HepG2 (cell line): ENCODE results near the gene CDK11A. TPM values are rescaled to one million over a fixed set of nuclear protein-coding genes. Genes with fewer than 3 reads are reported as not detected.

Experiments used
- ATAC-seq: fragments of 200-7000 bp; cut with Tn5 transposase; 3 replicates; pipeline ENCODE4 v1.9.1; 2020; ENCODE audit warnings: mild to moderate bottlenecking, moderate library complexity
- BruUV-seq: library from RNA; stranded (reverse); fragments of 400-500 nt; replicated peaks from 2 replicates; lab custom pipeline; 2021; lab: Mats Ljungman, UMichigan
- CTCF ChIA-PET: fragments of 300-600 bp; formaldehyde crosslinking; extraction: SDS; loops from one replicate; lab custom pipeline; 2021; ENCODE audit warnings: low total read pairs, inconsistent platforms, low intra/inter-chr PET ratio; lab: Yijun Ruan, JAX
- POLR2A ChIA-PET: fragments of 350-600 bp; sonication (Branson Sonifier 250); formaldehyde crosslinking; loops from one replicate; lab custom pipeline; 2020; ENCODE audit warnings: antibody characterized with exemption, inconsistent platforms; lab: Yijun Ruan, JAX
- DNase-seq: peaks from one replicate; pipeline ENCODE4 v3.0.0-alpha.2; 2015; ENCODE audit warnings: low spot score
- FAIRE-seq: peaks from 3 replicates; lab custom pipeline; 2011; peaks lifted over from hg19 to GRCh38; lab: Jason Lieb, UNC
- H2AFZ ChIP-seq: one replicate; pipeline ENCODE4 v1.6.1; 2011; ENCODE audit warnings: low read length, inconsistent platforms
- H3K27ac ChIP-seq: fragments of 300-600 bp; 3 replicates; pipeline ENCODE4 v1.8.0; 2011; ENCODE audit warnings: mixed run types, mild to moderate bottlenecking, mixed read lengths, low read length, inconsistent platforms; ENCODE audit not compliant: insufficient read depth; ENCODE audit errors: extremely low read length
- H3K27me3 ChIP-seq, 2 experiments: fragments of 200-600 bp in 1 of 2; 2 replicates in 1 of 2; 3 replicates in 1 of 2; pipeline versions ENCODE4 v1.6.0 to v1.8.0; 2011; ENCODE audit warnings: low read length in 2 of 2, mild to moderate bottlenecking in 2 of 2, moderate library complexity in 2 of 2, inconsistent platforms in 1 of 2; ENCODE audit not compliant: insufficient read depth in 2 of 2, control insufficient read depth in 1 of 2
- H3K36me3 ChIP-seq, 2 experiments: fragments of 200-600 bp in 1 of 2; replicated peaks in 1 of 2; 2 replicates in 1 of 2; 3 replicates in 1 of 2; pipeline versions ENCODE4 v1.5.1 to v1.8.0; 2011; ENCODE audit warnings: low read length in 2 of 2, inconsistent platforms in 1 of 2; ENCODE audit not compliant: insufficient read depth in 2 of 2, control insufficient read depth in 1 of 2
- H3K4me1 ChIP-seq: 2 replicates; pipeline ENCODE4 v1.5.1; 2012; ENCODE audit warnings: low read length, inconsistent platforms; ENCODE audit not compliant: insufficient read depth
- H3K4me2 ChIP-seq: 2 replicates; pipeline ENCODE4 v1.6.0; 2011; ENCODE audit warnings: low read depth, low read length, inconsistent platforms
- H3K4me3 ChIP-seq, 3 experiments: fragments of 200-600 bp in 1 of 3; sonication (generic), shearing (Covaris generic) in 1 of 3; replicated peaks in 1 of 3; 2 replicates each; pipeline ENCODE4 v1.5.1; 2011 to 2016; ENCODE audit warnings: low read length in 3 of 3, inconsistent platforms in 2 of 3, low read depth in 2 of 3, mild to moderate bottlenecking in 2 of 3, control low read depth in 1 of 3, mixed read lengths in 1 of 3; ENCODE audit not compliant: insufficient read depth in 1 of 3
- H3K79me2 ChIP-seq: one replicate; pipeline ENCODE4 v1.6.1; 2011; ENCODE audit warnings: low read length, inconsistent platforms; ENCODE audit not compliant: insufficient read depth
- H3K9ac ChIP-seq: 2 replicates; pipeline ENCODE4 v1.6.0; 2011; ENCODE audit warnings: mild to moderate bottlenecking, low read depth, low read length, inconsistent platforms; ENCODE audit not compliant: insufficient read depth
- H3K9me3 ChIP-seq: 2 replicates; pipeline ENCODE4 v1.5.1; 2012; ENCODE audit warnings: mild to moderate bottlenecking, low read length
- H4K20me1 ChIP-seq: 2 replicates; pipeline ENCODE4 v1.6.0; 2011; ENCODE audit warnings: inconsistent platforms, mild to moderate bottlenecking, low read length, moderate library complexity; ENCODE audit not compliant: insufficient read depth
- AGO2 ChIP-seq: fragments of 200-400 bp; formaldehyde crosslinking; optimal IDR thresholded peaks from 2 replicates; pipeline ENCODE3; 2017; ENCODE audit warnings: mild to moderate bottlenecking, low read depth, low read length, moderate library complexity
- ATF4 ChIP-seq, 2 experiments: fragments of 450-650 bp in 1 of 2; sonication (generic) in 1 of 2; formaldehyde crosslinking; IDR thresholded peaks; 2 replicates each; pipeline versions ENCODE4 v1.5.0 to v1.8.0; 2020 to 2022; ENCODE audit warnings: mild to moderate bottlenecking in 1 of 2, missing genetic modification reagents in 1 of 2
- FUBP1 ChIP-seq: sonication (generic); formaldehyde crosslinking; IDR thresholded peaks from 2 replicates; pipeline ENCODE4 v1.5.1; 2020; ENCODE audit warnings: missing genetic modification reagents, mild to moderate bottlenecking, borderline replicate concordance
- HMGXB4 ChIP-seq, 2 experiments: sonication (generic) in 1 of 2; formaldehyde crosslinking in 1 of 2; IDR thresholded peaks; 2 replicates each; pipeline versions ENCODE4 v1.4.0 to v1.6.1; 2018 to 2020; ENCODE audit warnings: missing genetic modification reagents in 2 of 2, borderline replicate concordance in 1 of 2, low read depth in 1 of 2, mild to moderate bottlenecking in 1 of 2, missing biosample characterization in 1 of 2
- KDM1A ChIP-seq: IDR thresholded peaks from 2 replicates; pipeline ENCODE4 v1.6.1; 2016; ENCODE audit warnings: missing compliant biosample characterization
- MAFG ChIP-seq: sonication (generic); formaldehyde crosslinking; IDR thresholded peaks from 2 replicates; pipeline ENCODE4 v1.5.1; 2020; ENCODE audit warnings: mild to moderate bottlenecking, missing genetic modification reagents
- RBFOX2 ChIP-seq: fragments of 200-400 bp; formaldehyde crosslinking; IDR thresholded peaks from 2 replicates; pipeline ENCODE4 v1.6.1; 2017; ENCODE audit warnings: low read depth, mild to moderate bottlenecking, low read length
- REPIN1 ChIP-seq: sonication (generic); formaldehyde crosslinking; IDR thresholded peaks from 2 replicates; pipeline ENCODE4 v1.8.0; 2022; ENCODE audit warnings: missing genetic modification reagents, low read depth, mild to moderate bottlenecking, borderline replicate concordance
- TFAP4 ChIP-seq: sonication (generic); IDR thresholded peaks from 2 replicates; pipeline ENCODE4 v1.6.1; 2016; ENCODE audit warnings: low read depth, borderline replicate concordance
- ZBTB38 ChIP-seq: sonication (generic); formaldehyde crosslinking; IDR thresholded peaks from 2 replicates; pipeline ENCODE4 v1.5.1; 2020; ENCODE audit warnings: mild to moderate bottlenecking, missing genetic modification reagents
- ZC3H13 ChIP-seq: sonication (generic); formaldehyde crosslinking; IDR thresholded peaks from 2 replicates; pipeline ENCODE4 v1.8.1; 2023; ENCODE audit warnings: mild to moderate bottlenecking, missing genetic modification reagents, moderate library complexity
- ZNF773 ChIP-seq: sonication (generic); formaldehyde crosslinking; IDR thresholded peaks from 2 replicates; pipeline ENCODE4 v1.4.0; 2020; ENCODE audit warnings: missing genetic modification reagents, borderline replicate concordance
- WGBS: methylation state at CpG from one replicate; pipeline ENCODE4 v1.1.6; 2017; ENCODE audit warnings: low lambda C conversion rate; 5-methylcytosine and 5-hydroxymethylcytosine counted together
- in situ Hi-C: cut with HindIII; loops from 2 replicates; pipeline ENCODE4 v1.10.0; 2017; ENCODE audit warnings: low pct_unique_long_range_greater_than_20kb; ENCODE audit not compliant: extremely low pct_ligation_motif_present
- intact Hi-C: fragments of 100-400 bp; cut with micrococcal nuclease; formaldehyde crosslinking; loops from one replicate; pipeline ENCODE4 v1.10.0; 2022; ENCODE audit not compliant: unreplicated experiment
- polyA plus RNA-seq, 8 experiments: library from polyadenylated mRNA; depleted of rRNA in 3 of 8; stranded (reverse) in 7 of 8; unstranded in 1 of 8; fragments of >200 nt; fragmentation: Illumina TruSeq in 4 of 8; extraction: Trizol in 4 of 8; gene quantifications; 2 replicates each; pipeline versions ENCODE4 v1.2.1 to v1.2.3, GENCODE V29; 2011 to 2016; ENCODE audit warnings: low read depth in 4 of 8, missing spikeins in 1 of 8, mixed read lengths in 1 of 8; ENCODE audit not compliant: insufficient read depth in 1 of 8
- total RNA-seq, 5 experiments: library from RNA; depleted of rRNA; stranded (reverse); fragments of >200 nt; fragmentation: Illumina TruSeq; extraction: Trizol; gene quantifications; 2 replicates each; pipeline ENCODE4 v1.2.3, GENCODE V29; 2016; ENCODE audit warnings: low read depth in 1 of 5
- TF ChIP-seq, protein P1 (sequence below): sonication (generic); formaldehyde crosslinking; IDR thresholded peaks from 2 replicates; pipeline ENCODE4 v1.4.0; 2020; ENCODE audit warnings: missing genetic modification reagents
- TF ChIP-seq, protein P2 (sequence below): IDR thresholded peaks from 2 replicates; pipeline ENCODE4 v1.6.1; 2012; ENCODE audit warnings: inconsistent platforms

The CDK11A gene
- total and polyA plus RNA-seq, 2 of the 13 experiments (the other 11 are each of a cell fraction or from before 2014, with no cell fraction given): 11.2 to 17.9 TPM

DNA sequence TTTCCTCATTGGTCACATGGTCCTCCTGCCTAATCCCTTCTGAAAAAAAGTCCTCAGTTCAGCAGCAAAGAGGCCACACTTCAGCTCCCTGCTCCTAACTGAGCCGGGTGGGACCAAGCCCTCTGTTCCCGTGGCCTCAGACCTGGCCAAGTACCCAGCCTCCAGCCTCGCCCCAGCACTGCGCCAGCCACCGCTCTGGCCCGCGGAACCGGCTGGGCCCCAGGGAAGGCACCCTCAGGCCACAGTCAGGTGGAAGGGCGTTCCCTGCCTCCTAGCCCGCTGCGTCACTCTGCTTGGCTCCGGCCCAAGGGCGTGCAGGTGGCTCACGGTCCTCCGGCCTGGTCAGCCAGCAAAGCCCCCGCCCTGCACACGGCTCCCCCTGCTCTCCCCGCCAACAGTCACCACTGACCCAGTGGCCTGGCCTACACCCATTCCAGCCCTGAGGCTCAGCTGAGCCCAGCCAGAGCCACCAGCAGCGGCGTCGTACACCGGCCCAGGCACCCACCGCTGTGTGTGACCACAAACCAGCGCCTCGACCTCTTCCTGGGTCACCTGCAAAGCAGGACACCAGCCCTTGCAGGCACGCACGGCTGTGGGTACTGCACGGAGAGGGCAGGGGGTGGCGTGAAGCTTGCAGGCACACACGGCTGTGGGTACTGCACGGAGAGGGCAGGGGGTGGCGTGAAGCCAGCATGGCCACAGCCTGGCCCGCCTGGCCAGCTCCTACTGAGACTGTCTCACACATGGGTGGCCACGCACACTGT is 34.7 kb upstream of the CDK11A start:
- ATAC-seq: peak; percentile 34
- Histone ChIP-seq H3K27ac (peak overlapping the region; percentile 31), H3K4me3 (no peak overlapping the region; a peak in 1 of 6 replicates), H3K79me2 (no peaks in the 10 kb centered on the region), H2AFZ (no peak overlapping the region), H3K9me3 (no peaks in the 10 kb centered on the region), H4K20me1 (no peaks in the 10 kb centered on the region), H3K27me3 (no peaks in the 10 kb centered on the region), H3K4me2 (no peak overlapping the region), H3K4me1 (peaks cover 21% of the 10 kb centered on the region), H3K36me3 (peaks cover 39 to 79% of the 10 kb centered on the region in 2 experiments), H3K9ac (0 out of 2 replicates have a peak overlapping the region, but pooled peaks have one; percentile 26)
- WGBS: 87% methylated on average over 9 of the region's 34 CpGs
- BruUV-seq: no TSS peak
- DNase-seq: no peak
- POLR2A ChIA-PET: interaction anchor here (0.9 kb wide), 1 partner anchor 10 kb away, joined by 5 read pairs; no protein-coding TSS in a partner anchor
- in situ Hi-C loops: no loop called here
- FAIRE-seq: no peak
- CTCF ChIA-PET: no interaction called here
- intact Hi-C loops: no loop called here
- TF ChIP-seq ZC3H13 (CRISPR knock-in tag): no peak
- no peak for TF ChIP-seq ATF4 (CRISPR knock-in tag; IDR thresholded peaks at IDR 0.05)
- TF ChIP-seq, protein P1, sequence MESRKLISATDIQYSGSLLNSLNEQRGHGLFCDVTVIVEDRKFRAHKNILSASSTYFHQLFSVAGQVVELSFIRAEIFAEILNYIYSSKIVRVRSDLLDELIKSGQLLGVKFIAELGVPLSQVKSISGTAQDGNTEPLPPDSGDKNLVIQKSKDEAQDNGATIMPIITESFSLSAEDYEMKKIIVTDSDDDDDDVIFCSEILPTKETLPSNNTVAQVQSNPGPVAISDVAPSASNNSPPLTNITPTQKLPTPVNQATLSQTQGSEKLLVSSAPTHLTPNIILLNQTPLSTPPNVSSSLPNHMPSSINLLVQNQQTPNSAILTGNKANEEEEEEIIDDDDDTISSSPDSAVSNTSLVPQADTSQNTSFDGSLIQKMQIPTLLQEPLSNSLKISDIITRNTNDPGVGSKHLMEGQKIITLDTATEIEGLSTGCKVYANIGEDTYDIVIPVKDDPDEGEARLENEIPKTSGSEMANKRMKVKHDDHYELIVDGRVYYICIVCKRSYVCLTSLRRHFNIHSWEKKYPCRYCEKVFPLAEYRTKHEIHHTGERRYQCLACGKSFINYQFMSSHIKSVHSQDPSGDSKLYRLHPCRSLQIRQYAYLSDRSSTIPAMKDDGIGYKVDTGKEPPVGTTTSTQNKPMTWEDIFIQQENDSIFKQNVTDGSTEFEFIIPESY (CRISPR knock-in tag): peak; percentile 86
- TF ChIP-seq TFAP4: peak; percentile 55; the same call in 1 of the 2 replicates
- no peak for TF ChIP-seq REPIN1 (CRISPR knock-in tag)
- peak; percentile 35; the same call in 1 of the 2 replicates for TF ChIP-seq RBFOX2
- TF ChIP-seq HMGXB4 (CRISPR knock-in tag; IDR thresholded peaks at IDR 0.05; ENCODE audit: borderline replicate concordance in 1 of 2, low read depth in 1 of 2): no peak
- TF ChIP-seq ZBTB38 (CRISPR knock-in tag): peak; percentile 87
- peak; percentile 74 for TF ChIP-seq AGO2
- TF ChIP-seq, protein P2, sequence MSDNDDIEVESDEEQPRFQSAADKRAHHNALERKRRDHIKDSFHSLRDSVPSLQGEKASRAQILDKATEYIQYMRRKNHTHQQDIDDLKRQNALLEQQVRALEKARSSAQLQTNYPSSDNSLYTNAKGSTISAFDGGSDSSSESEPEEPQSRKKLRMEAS: peak; percentile 46; the same call in 1 of the 2 replicates
- TF ChIP-seq KDM1A (CRISPR knock-in tag): no peak
- no peak for TF ChIP-seq ZNF773 (CRISPR knock-in tag)
- no peak for TF ChIP-seq FUBP1 (CRISPR knock-in tag)
- no peak for TF ChIP-seq MAFG (CRISPR knock-in tag)
